Measurements from ENCODE around the gene FAM227A. TPM values are rescaled to one million over a fixed set of nuclear protein-coding genes. Genes with fewer than 3 reads are reported as not detected.
A peak's percentile ranks its signal among the peaks of the same experiment; 100 is the strongest.

The FAM227A gene
- total RNA-seq, 2 donors from 2014 or later: 9.1 to 14.9 TPM

DNA sequence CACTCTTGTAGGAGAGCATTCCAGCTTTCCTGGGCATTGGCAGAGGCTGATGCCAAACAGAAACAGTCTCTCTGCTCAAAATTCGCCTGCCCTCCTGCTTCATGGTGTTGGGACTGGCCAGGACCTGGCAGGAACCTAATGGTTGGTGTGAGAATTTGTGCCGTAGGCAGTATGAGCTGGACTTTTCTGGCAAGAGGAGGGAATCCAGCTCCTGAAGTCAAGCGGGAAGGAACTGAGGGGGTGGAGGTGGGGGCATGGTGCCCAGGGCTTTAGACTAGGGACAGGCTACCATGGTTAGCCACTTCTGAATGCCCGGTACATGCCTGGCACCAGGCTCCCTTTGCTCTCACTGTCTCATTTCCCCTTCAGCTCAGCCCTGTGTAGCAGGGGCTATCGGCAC, 18.7 kb upstream of the FAM227A start:
- H3K27me3 Mint-ChIP-seq (ENCODE audit: insufficient read depth): no peaks in the 10 kb centered on the region

DNA sequence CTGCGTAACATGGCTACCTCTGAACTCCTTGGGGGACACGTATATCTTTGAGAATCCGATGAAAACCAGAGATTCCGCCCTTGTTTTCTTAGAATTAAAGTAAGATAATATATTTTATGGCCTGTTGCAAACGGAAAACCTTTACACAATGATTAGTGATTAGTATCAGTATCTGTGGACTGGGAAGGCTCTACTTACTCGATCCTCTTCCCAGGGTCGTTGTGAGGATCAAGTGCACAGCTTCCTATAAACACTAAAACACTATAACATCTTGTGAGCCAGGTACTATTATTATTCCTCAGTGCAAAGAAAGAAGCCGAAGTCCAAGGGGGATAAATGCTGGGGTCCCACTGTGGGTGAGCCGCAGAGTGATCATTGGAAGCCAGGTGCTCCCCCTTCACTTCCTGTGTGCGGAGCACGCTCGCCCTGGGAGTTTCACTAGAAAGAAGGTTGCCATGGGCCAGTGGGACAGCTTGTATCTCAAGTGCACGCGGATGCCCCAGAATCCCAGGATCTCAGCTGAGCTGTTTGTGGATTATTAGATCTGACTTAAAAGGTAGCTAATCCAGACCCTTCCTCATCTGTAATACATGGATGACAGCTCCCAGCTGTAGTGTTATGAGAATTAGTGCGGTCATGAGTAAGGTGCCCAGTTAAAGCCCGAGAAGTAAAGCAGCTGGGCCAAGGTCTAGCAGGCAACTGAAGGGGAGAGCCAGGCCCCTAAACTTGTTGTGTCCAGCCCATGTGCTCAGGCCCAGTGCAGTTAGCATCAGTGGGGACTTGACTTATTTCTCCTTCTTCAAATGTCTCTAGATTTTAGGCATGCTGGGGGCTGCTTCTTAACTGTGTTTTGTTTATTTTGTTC, 1.1 kb upstream of the FAM227A start:
- Histone ChIP-seq H3K27ac (ENCODE audit: low read depth, low read length) (peak overlapping the region; percentile 98), H3K36me3 (ENCODE audit: control insufficient read depth, insufficient read depth, low read length) (no peaks in the 10 kb centered on the region), H3K9me3 (ENCODE audit: control insufficient read depth, low read length) (no peaks in the 10 kb centered on the region), H3K9ac (ENCODE audit: extremely low read depth, low read length, poor library complexity, severe bottlenecking) (peak overlapping the region; percentile 95), H3K4me1 (ENCODE audit: control insufficient read depth, insufficient read depth, low read length) (peaks cover 5% of the 10 kb centered on the region), H3K4me3 (ENCODE audit: low read length) (peak overlapping the region; percentile 90), H3K27me3 (ENCODE audit: control insufficient read depth, insufficient read depth, low read length, poor library complexity, severe bottlenecking) (no peaks in the 10 kb centered on the region)
- peak overlapping the region; percentile 100 for H3K27ac Mint-ChIP-seq
- H3K4me3 Mint-ChIP-seq: peak overlapping the region; percentile 86
- peak; percentile 70 for DNase-seq
- TF ChIP-seq, protein P1, sequence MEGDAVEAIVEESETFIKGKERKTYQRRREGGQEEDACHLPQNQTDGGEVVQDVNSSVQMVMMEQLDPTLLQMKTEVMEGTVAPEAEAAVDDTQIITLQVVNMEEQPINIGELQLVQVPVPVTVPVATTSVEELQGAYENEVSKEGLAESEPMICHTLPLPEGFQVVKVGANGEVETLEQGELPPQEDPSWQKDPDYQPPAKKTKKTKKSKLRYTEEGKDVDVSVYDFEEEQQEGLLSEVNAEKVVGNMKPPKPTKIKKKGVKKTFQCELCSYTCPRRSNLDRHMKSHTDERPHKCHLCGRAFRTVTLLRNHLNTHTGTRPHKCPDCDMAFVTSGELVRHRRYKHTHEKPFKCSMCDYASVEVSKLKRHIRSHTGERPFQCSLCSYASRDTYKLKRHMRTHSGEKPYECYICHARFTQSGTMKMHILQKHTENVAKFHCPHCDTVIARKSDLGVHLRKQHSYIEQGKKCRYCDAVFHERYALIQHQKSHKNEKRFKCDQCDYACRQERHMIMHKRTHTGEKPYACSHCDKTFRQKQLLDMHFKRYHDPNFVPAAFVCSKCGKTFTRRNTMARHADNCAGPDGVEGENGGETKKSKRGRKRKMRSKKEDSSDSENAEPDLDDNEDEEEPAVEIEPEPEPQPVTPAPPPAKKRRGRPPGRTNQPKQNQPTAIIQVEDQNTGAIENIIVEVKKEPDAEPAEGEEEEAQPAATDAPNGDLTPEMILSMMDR (conservative IDR thresholded peaks at IDR 0.05): no peak
- peaks cover 9% of the 10 kb centered on the region for H3K4me1 Mint-ChIP-seq
- 16 to 18% methylated on average over 5 to 16 of the region's 16 CpGs for WGBS, 2 experiments (ENCODE audit: insufficient coverage in 1 of 2, insufficient read length in 1 of 2)
- H3K27me3 Mint-ChIP-seq (ENCODE audit: insufficient read depth): no peaks in the 10 kb centered on the region
- H3K9me3 Mint-ChIP-seq: peaks cover 5% of the 10 kb centered on the region
- H3K36me3 Mint-ChIP-seq (ENCODE audit: low read depth): peaks cover 17% of the 10 kb centered on the region

More for the DNA sequence above, 18.7 kb upstream of the FAM227A start:
- 94 to 100% methylated on average over 2 to 5 of the region's 5 CpGs for WGBS, 2 experiments (ENCODE audit: insufficient coverage in 1 of 2, insufficient read length in 1 of 2)
- Histone ChIP-seq H3K27me3 (ENCODE audit: control insufficient read depth, insufficient read depth, low read length, poor library complexity, severe bottlenecking) (no peaks in the 10 kb centered on the region), H3K9ac (ENCODE audit: extremely low read depth, low read length, poor library complexity, severe bottlenecking) (no peak overlapping the region), H3K27ac (ENCODE audit: low read depth, low read length) (no peak overlapping the region), H3K9me3 (ENCODE audit: control insufficient read depth, low read length) (no peaks in the 10 kb centered on the region), H3K36me3 (ENCODE audit: control insufficient read depth, insufficient read depth, low read length) (peaks cover 28% of the 10 kb centered on the region), H3K4me3 (ENCODE audit: low read length) (no peak overlapping the region), H3K4me1 (ENCODE audit: control insufficient read depth, insufficient read depth, low read length) (no peaks in the 10 kb centered on the region)
- H3K36me3 Mint-ChIP-seq (ENCODE audit: low read depth): peaks cover 30% of the 10 kb centered on the region
- H3K4me3 Mint-ChIP-seq: no peak overlapping the region
- TF ChIP-seq, protein P1 (conservative IDR thresholded peaks at IDR 0.05): no peak
- no peaks in the 10 kb centered on the region for H3K9me3 Mint-ChIP-seq
- DNase-seq: no peak
- no peak overlapping the region for H3K27ac Mint-ChIP-seq
- no peaks in the 10 kb centered on the region for H3K4me1 Mint-ChIP-seq

DNA sequence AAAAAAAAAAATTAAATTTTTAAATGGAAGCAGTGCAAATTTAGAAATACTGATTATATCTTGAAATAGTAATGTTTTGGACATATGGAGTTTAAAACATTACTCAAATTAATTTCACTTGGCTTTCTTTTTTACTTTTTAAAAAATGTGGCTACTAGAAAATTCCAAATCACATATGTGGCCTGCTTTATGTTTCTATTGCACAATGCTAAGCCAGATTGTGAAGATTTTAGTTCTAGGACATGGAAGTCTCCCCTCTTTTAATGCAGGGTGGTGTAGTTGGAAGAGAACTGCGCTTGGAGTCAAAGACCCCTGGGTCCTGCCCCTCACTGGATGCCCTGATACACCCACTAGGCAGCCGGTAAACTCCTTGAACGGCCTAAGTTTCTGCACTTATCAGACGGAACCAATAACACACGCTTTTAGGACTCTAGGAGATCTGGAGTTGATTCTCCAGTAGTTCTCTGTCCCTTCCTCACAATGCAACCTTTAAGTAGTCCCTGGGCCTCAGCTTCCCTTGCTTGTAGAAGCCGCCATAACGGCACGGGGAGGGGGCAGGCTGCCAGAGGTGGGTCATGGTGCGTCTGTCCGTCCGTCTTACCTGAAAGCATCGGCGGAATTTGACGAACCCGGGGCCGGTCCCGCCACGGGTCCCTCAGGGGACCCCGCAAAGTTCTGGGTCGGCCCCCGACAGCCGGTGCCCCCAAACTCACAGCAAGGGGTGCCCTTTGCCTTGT, 505 bp downstream of the FAM227A start:
- H3K27me3 Mint-ChIP-seq (ENCODE audit: insufficient read depth): no peaks in the 10 kb centered on the region
- Histone ChIP-seq H3K4me3 (ENCODE audit: low read length) (peak overlapping the region; percentile 90), H3K9ac (ENCODE audit: extremely low read depth, low read length, poor library complexity, severe bottlenecking) (peak overlapping the region; percentile 95), H3K36me3 (ENCODE audit: control insufficient read depth, insufficient read depth, low read length) (peaks cover 5% of the 10 kb centered on the region), H3K27ac (ENCODE audit: low read depth, low read length) (peak overlapping the region; percentile 98), H3K27me3 (ENCODE audit: control insufficient read depth, insufficient read depth, low read length, poor library complexity, severe bottlenecking) (no peaks in the 10 kb centered on the region), H3K9me3 (ENCODE audit: control insufficient read depth, low read length) (no peaks in the 10 kb centered on the region), H3K4me1 (ENCODE audit: control insufficient read depth, insufficient read depth, low read length) (peaks cover 5% of the 10 kb centered on the region)
- TF ChIP-seq, protein P1 (conservative IDR thresholded peaks at IDR 0.05): no peak
- DNase-seq: no peak
- WGBS, 2 experiments (ENCODE audit: insufficient coverage in 1 of 2, insufficient read length in 1 of 2): 5 to 8% methylated on average over 6 to 22 of the region's 22 CpGs
- H3K27ac Mint-ChIP-seq: peak overlapping the region; percentile 100
- peaks cover 9% of the 10 kb centered on the region for H3K4me1 Mint-ChIP-seq
- H3K4me3 Mint-ChIP-seq: peak overlapping the region; percentile 86
- H3K36me3 Mint-ChIP-seq (ENCODE audit: low read depth): peaks cover 14% of the 10 kb centered on the region
- H3K9me3 Mint-ChIP-seq: peaks cover 5% of the 10 kb centered on the region
